ENCODE measurements around the gene FUNDC2.

Gene FUNDC2

DNA sequence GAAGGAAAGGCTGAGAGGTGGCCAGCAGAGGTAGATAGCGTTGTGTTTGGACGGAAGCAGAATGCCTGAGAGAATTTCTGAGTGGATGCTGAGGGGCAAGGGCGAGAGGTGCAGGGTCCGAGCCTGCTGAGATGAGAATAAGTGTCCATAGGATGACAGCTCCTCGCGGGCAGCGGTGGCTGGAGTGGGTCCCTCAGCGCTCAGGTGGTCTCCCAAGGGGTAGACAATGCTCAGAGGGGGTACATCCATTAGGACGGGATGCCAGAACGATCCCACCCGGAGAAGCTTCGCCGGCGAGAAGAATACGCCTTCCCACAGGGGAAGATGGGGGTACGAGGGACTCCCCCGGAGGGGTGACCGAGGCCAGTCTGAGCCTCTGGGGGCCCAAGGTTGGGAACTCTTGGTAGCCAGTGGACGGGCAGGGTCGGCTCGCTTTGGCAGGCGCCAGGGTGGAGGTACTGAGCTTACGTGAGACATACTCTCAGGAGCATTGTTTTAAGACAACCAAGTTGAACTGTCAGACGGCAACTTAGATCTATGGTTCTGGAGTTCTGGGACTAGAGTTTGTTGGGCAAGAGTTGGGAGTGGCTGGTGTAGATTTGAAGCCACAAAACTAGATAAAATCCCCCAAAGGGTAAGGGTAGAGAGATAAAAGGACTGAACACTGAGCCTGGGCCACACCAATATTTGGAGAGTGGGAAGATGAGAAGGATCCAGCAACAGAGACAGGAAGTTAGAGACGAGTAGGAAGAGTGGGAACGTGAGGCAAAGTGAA is 60.5 kb downstream of the FUNDC2 start:
- no peaks in the 10 kb centered on the region for H4K20me1 ChIP-seq (ENCODE audit: insufficient read depth, low read length)
- H3K27ac ChIP-seq (ENCODE audit: low read length): no peak overlapping the region
- no peak for TF ChIP-seq EZH2phosphoT487 (IDR thresholded peaks at IDR 0.05; ENCODE audit: low read depth)
- TF ChIP-seq, protein P1, sequence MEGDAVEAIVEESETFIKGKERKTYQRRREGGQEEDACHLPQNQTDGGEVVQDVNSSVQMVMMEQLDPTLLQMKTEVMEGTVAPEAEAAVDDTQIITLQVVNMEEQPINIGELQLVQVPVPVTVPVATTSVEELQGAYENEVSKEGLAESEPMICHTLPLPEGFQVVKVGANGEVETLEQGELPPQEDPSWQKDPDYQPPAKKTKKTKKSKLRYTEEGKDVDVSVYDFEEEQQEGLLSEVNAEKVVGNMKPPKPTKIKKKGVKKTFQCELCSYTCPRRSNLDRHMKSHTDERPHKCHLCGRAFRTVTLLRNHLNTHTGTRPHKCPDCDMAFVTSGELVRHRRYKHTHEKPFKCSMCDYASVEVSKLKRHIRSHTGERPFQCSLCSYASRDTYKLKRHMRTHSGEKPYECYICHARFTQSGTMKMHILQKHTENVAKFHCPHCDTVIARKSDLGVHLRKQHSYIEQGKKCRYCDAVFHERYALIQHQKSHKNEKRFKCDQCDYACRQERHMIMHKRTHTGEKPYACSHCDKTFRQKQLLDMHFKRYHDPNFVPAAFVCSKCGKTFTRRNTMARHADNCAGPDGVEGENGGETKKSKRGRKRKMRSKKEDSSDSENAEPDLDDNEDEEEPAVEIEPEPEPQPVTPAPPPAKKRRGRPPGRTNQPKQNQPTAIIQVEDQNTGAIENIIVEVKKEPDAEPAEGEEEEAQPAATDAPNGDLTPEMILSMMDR (IDR thresholded peaks at IDR 0.05; ENCODE audit: low read depth, low read length): no peak
- no peak overlapping the region for H3K4me2 ChIP-seq (ENCODE audit: low read length)
- H3K4me3 ChIP-seq (ENCODE audit: low read length): no peak overlapping the region
- H3K9ac ChIP-seq (ENCODE audit: low read length): no peak overlapping the region
- H3K79me2 ChIP-seq (ENCODE audit: low read length): no peaks in the 10 kb centered on the region
- H3K4me1 ChIP-seq (ENCODE audit: low read length): no peaks in the 10 kb centered on the region
- H3K36me3 ChIP-seq (replicated peaks; ENCODE audit: low read depth, low read length): peaks cover 13% of the 10 kb centered on the region
- H3K27me3 ChIP-seq (ENCODE audit: low read depth, low read length): no peaks in the 10 kb centered on the region
- no peak overlapping the region for H2AFZ ChIP-seq (ENCODE audit: low read depth, low read length)
- no peaks in the 10 kb centered on the region for H3K9me3 ChIP-seq (ENCODE audit: insufficient read depth, low read length)

DNA sequence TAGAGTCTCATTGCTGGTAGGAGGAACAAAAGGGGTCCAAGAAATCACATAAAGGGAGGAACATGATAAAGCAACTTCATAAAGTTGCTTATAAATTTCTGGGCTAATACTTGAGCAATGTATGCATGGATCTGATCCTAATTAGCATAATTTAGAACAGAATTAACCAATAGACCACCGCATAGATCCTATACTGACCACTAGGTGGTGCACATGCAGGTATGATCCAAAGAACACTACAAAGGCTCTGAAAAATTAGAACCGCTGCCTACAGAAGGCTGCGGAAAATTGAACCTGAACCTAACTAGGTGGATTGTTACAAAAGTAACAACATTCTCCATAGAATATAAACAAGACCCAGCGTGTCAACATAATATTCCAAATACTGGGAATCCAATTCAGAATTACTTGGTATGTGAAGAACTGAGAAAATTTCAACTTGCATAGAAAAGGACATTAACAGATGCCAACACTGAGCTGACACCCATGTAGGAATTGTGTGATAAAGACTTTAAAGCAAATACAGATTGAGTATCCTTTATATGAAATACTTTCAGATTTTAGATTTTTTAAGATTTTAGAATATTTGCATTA is 67.9 kb downstream of the FUNDC2 start:
- no peaks in the 10 kb centered on the region for H4K20me1 ChIP-seq (ENCODE audit: insufficient read depth, low read length)
- peaks cover 3% of the 10 kb centered on the region; the same call in 1 of the 2 replicates for H3K4me1 ChIP-seq (ENCODE audit: low read length)
- H3K36me3 ChIP-seq (replicated peaks; ENCODE audit: low read depth, low read length): peaks cover 27% of the 10 kb centered on the region
- no peak overlapping the region for H3K4me3 ChIP-seq (ENCODE audit: low read length)
- H3K27ac ChIP-seq (ENCODE audit: low read length): no peak overlapping the region
- H3K4me2 ChIP-seq (ENCODE audit: low read length): no peak overlapping the region
- no peak overlapping the region for H3K9ac ChIP-seq (ENCODE audit: low read length)
- H3K9me3 ChIP-seq (ENCODE audit: insufficient read depth, low read length): no peaks in the 10 kb centered on the region
- no peak overlapping the region for H2AFZ ChIP-seq (ENCODE audit: low read depth, low read length)
- H3K79me2 ChIP-seq (ENCODE audit: low read length): no peaks in the 10 kb centered on the region
- H3K27me3 ChIP-seq (ENCODE audit: low read depth, low read length): no peaks in the 10 kb centered on the region
- TF ChIP-seq, protein P1 (IDR thresholded peaks at IDR 0.05; ENCODE audit: low read depth, low read length): peak; percentile 73
- TF ChIP-seq EZH2phosphoT487 (IDR thresholded peaks at IDR 0.05; ENCODE audit: low read depth): no peak

DNA sequence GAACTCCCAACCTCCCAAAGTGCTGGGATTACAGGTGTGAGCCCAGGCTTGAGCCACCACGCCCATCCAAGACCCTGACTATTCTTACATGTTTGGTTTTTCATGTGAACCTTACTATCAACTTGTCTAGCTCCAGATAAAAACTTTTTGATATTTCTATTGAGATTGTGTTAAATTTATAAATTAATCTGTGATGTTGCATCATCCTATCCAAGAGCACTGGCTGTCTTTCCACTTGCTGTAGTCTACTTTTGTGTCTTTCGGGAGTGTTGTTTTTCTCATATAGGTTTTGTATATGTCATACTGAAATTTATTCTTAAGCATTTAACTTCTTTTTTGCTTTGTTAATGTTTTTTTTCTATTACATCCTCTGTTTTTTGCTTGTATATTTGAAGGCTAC is 79.3 kb downstream of the FUNDC2 start:
- peaks cover 18% of the 10 kb centered on the region for H3K36me3 ChIP-seq (replicated peaks; ENCODE audit: low read depth, low read length)
- H3K4me1 ChIP-seq (ENCODE audit: low read length): no peaks in the 10 kb centered on the region
- TF ChIP-seq, protein P1 (IDR thresholded peaks at IDR 0.05; ENCODE audit: low read depth, low read length): no peak
- no peak for TF ChIP-seq EZH2phosphoT487 (IDR thresholded peaks at IDR 0.05; ENCODE audit: low read depth)
- no peak overlapping the region for H3K4me2 ChIP-seq (ENCODE audit: low read length)
- H4K20me1 ChIP-seq (ENCODE audit: insufficient read depth, low read length): no peaks in the 10 kb centered on the region
- no peaks in the 10 kb centered on the region for H3K79me2 ChIP-seq (ENCODE audit: low read length)
- H2AFZ ChIP-seq (ENCODE audit: low read depth, low read length): no peak overlapping the region
- no peak overlapping the region for H3K4me3 ChIP-seq (ENCODE audit: low read length)
- H3K9ac ChIP-seq (ENCODE audit: low read length): no peak overlapping the region
- no peak overlapping the region for H3K27ac ChIP-seq (ENCODE audit: low read length)
- no peaks in the 10 kb centered on the region for H3K9me3 ChIP-seq (ENCODE audit: insufficient read depth, low read length)
- H3K27me3 ChIP-seq (ENCODE audit: low read depth, low read length): no peaks in the 10 kb centered on the region

DNA sequence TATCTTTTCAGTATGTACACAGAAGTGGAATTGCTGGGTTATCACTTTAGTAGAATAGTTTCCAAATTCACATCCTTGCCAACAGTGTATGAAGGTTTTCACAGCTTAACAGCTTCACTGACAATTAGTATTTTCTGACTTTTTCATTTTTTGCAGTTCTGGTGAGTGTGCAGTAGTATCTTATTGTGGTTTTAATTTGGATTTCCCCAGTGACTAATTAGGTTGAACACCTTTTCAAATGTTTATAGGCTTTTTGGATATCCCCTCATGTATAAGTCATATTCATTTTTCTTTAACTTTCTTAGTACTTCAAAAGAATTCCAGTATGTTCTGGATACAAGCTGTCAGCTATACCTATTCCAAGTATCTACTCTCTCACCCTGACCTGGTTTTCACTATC is 81.8 kb downstream of the FUNDC2 start:
- Histone ChIP-seq H2AFZ (ENCODE audit: low read depth, low read length) (no peak overlapping the region), H3K27ac (ENCODE audit: low read length) (no peak overlapping the region), H3K4me1 (ENCODE audit: low read length) (no peaks in the 10 kb centered on the region), H3K27me3 (ENCODE audit: low read depth, low read length) (no peaks in the 10 kb centered on the region), H3K4me2 (ENCODE audit: low read length) (no peak overlapping the region), H3K4me3 (ENCODE audit: low read length) (no peak overlapping the region), H3K9me3 (ENCODE audit: insufficient read depth, low read length) (no peaks in the 10 kb centered on the region), H3K79me2 (ENCODE audit: low read length) (no peaks in the 10 kb centered on the region), H3K9ac (ENCODE audit: low read length) (no peak overlapping the region), H3K36me3 (replicated peaks; ENCODE audit: low read depth, low read length) (peaks cover 24% of the 10 kb centered on the region), H4K20me1 (ENCODE audit: insufficient read depth, low read length) (no peaks in the 10 kb centered on the region)
- TF ChIP-seq EZH2phosphoT487 (IDR thresholded peaks at IDR 0.05; ENCODE audit: low read depth): no peak
- TF ChIP-seq, protein P1 (IDR thresholded peaks at IDR 0.05; ENCODE audit: low read depth, low read length): no peak

All from OCI-LY3 (cell line).